Skeletal muscle satellite cell (primary cell): ENCODE measurements around the gene IREB2.
"Not testable (repeated sequence)": the region's sequence is repeated elsewhere in the genome, so short reads cannot be mapped to it uniquely, and the experiment has no call there.

Experiments
- H3K27me3 ChIP-seq: 2 replicates; pipeline ENCODE4 v1.7.0; 2013; ENCODE audit warnings: low read length; ENCODE audit not compliant: control insufficient read depth, insufficient read depth
- H3K36me3 ChIP-seq: 2 replicates; pipeline ENCODE4 v1.7.0; 2013; ENCODE audit warnings: mild to moderate bottlenecking, control low read depth, low read length; ENCODE audit not compliant: insufficient read depth
- H3K4me1 ChIP-seq: 2 replicates; pipeline ENCODE4 v1.7.0; 2013; ENCODE audit warnings: low read length; ENCODE audit not compliant: control insufficient read depth, insufficient read depth
- H3K4me2 ChIP-seq: 2 replicates; pipeline ENCODE4 v1.7.0; 2013; ENCODE audit warnings: mild to moderate bottlenecking, low read length
- H3K4me3 ChIP-seq: 2 replicates; pipeline ENCODE4 v1.7.0; 2013; ENCODE audit warnings: low read length
- H3K9ac ChIP-seq: 2 replicates; pipeline ENCODE4 v1.7.0; 2013; ENCODE audit warnings: mild to moderate bottlenecking, low read depth, low read length, moderate library complexity
- H3K9me3 ChIP-seq: replicated peaks from 2 replicates; pipeline ENCODE4 v1.7.0; 2013; ENCODE audit warnings: mild to moderate bottlenecking, control low read depth, low read length

IREB2 gene

DNA sequence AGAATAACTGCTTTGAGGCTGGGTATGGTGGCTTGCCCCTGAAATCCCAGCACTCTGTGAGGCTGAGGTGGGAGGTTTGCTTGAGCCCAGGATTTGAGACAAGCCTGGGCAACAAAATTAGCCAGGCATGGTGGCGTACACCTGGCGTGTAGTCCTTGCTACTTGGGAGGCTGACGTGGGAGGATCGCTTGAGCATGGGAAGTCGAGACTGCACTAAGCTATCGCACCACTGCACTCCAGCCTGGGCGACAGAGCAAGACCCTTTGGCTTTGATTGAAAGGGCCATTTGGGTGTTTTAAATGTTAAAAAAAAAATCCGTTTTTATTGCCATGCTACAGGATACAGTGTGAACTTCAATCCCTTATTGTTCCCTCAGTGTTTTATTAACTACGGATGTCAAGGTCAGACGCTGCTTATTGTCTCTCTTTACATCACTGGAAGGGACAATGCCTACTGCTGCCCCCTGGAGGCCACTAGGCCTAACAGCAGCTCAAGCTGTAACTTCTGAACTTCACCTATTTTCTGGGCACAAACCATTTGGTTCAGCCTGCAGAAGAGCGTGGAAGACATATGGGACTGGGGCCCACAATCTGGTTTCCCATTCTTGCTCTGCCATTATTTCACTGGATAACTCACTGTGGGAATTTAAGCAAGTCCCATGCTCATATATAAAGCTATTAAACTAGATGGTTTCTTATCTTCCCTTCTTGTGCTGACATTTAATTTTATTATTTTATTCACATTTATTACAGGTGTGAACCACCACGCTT, 15.3 kb upstream of the IREB2 start:
- Histone ChIP-seq H3K4me1 (no peaks in the 10 kb centered on the region), H3K27me3 (peaks cover 63% of the 10 kb centered on the region), H3K9me3 (no peaks in the 10 kb centered on the region), H3K4me3 (no peak overlapping the region), H3K36me3 (no peaks in the 10 kb centered on the region), H3K9ac (no peak overlapping the region), H3K4me2 (no peak overlapping the region)

DNA sequence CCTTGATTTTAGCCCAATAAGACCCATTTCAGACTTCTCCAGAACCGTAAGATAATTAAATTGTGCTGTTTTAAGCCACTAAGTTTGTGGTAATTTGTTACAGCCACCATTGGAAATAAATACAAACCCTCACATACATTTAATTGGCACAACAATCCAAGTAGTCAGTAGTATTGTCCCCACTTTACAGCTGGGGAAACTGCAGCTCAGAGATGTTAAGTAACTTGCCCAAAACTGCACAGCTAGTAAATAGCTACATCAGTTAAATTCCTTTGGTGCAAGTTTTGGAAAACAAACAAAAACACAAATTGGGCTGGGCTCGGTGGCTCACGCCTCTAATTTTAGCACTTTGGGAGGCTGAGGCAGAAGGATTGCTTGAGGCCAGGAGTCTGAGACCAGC, 13.3 kb upstream of the IREB2 start:
- H3K4me2 ChIP-seq = no peak overlapping the region
- no peaks in the 10 kb centered on the region for H3K9me3 ChIP-seq
- H3K9ac ChIP-seq = no peak overlapping the region
- H3K4me1 ChIP-seq = no peaks in the 10 kb centered on the region
- H3K4me3 ChIP-seq = no peak overlapping the region
- H3K36me3 ChIP-seq = no peaks in the 10 kb centered on the region
- peaks cover 67% of the 10 kb centered on the region for H3K27me3 ChIP-seq

DNA sequence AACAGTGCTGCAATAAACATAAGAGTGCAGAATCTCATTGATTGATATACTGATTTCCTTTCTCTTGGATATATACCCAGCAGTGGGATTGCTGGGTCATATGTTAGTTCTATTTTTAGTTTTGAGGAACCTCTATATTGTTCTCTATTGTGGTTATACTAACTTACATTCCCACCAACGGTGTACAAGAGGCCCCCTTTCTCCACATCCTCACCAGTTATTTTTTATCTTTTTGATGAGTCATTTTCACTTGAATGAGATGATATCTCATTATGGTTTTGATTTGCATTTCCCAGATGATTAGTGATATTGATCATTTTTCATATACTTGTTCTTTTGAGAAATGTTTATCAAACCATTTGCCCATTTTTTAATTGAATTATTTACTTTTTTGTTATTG, 12.4 kb upstream of the IREB2 start:
- no peaks in the 10 kb centered on the region for H3K4me1 ChIP-seq
- H3K27me3 ChIP-seq = peaks cover 67% of the 10 kb centered on the region
- H3K9me3 ChIP-seq = no peaks in the 10 kb centered on the region
- H3K4me2 ChIP-seq = no peak overlapping the region
- H3K4me3 ChIP-seq = no peak overlapping the region
- no peaks in the 10 kb centered on the region for H3K36me3 ChIP-seq
- no peak overlapping the region for H3K9ac ChIP-seq

DNA sequence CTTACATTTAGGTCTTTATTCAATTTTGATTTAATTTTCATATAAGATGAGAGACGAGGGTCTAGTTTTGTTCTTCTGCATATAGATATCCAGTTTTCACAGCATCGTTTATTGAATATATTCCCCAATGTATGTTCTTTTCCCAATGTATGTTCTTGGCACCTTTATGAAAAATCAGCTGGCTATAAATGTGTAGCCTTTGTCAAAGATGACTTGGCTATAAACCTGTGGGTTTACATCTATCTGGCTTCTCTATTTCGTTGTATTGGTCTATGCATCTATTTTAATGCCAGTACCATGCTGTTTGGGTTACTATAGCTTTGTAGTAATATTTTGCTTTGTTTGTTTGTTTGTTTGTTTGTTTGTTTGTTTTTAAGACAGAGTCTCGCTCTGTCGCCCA, 11.7 kb upstream of the IREB2 start:
- Histone ChIP-seq H3K9me3 (no peaks in the 10 kb centered on the region), H3K4me3 (no peak overlapping the region), H3K27me3 (peaks cover 68% of the 10 kb centered on the region), H3K4me1 (no peaks in the 10 kb centered on the region), H3K9ac (no peak overlapping the region), H3K36me3 (no peaks in the 10 kb centered on the region), H3K4me2 (no peak overlapping the region)

DNA sequence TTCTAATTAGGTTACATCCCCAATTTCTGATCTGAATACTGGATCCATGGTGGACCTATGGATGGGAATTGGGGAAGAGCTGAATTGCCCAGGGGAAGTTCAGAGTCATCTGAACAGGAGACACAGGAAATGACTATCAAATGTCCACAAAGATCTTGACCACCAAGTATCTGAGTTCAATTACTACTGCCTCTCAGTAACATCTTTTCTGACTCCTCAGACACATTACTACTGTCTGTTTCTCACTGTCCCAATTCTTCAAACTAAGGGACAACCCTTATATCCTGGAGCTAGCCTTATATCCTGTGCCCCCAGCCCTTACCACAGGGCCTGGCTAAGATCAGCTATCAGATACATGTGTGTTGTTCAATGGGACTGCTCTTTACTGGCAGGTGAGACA, 10.1 kb upstream of the IREB2 start:
- Histone ChIP-seq H3K9ac (no peak overlapping the region), H3K4me1 (no peaks in the 10 kb centered on the region), H3K4me3 (no peak overlapping the region), H3K9me3 (no peaks in the 10 kb centered on the region), H3K4me2 (no peak overlapping the region), H3K27me3 (peaks cover 69% of the 10 kb centered on the region), H3K36me3 (no peaks in the 10 kb centered on the region)

DNA sequence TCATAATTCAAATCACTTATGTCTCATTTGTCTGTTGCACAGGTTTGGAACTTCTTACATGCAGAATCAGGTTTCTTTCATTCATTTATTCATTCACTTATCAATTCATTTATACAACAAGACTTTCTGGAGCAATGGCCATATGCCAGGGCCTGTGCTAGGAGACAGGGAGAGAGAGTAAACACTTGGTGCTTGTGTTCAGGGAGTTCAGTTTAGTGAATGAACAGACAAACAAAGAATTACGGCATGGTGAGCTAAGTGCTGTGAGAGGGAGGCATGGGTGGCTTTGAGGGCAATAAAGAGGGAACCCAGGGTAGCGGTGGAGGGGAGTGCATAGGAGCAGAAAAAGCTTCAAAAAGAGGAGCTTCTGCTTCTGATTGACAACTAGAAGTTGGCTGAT, 8.5 kb upstream of the IREB2 start:
- H3K4me3 ChIP-seq = no peak overlapping the region
- no peaks in the 10 kb centered on the region for H3K36me3 ChIP-seq
- no peak overlapping the region for H3K4me2 ChIP-seq
- no peak overlapping the region for H3K9ac ChIP-seq
- peaks cover 62% of the 10 kb centered on the region for H3K27me3 ChIP-seq
- H3K4me1 ChIP-seq = no peaks in the 10 kb centered on the region
- no peaks in the 10 kb centered on the region for H3K9me3 ChIP-seq

DNA sequence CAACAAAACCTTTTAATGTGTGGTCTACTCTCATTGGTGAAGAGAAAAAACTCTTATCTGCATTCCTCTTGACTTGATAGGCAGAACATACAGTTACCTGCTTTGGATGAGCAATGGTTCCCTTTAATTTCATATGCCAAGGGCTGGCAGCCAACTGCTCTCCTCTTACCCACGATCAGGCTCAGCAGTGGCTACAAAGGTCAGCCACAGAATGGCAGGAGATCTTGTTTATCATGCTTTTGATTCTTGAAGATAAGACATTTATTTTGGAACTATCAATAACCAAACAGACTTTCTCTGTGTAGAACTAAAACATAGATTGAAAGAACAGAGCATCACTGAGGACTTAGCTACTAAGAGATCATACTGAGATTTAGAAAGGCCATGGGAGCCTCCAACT, 6.1 kb upstream of the IREB2 start:
- peaks cover 45% of the 10 kb centered on the region for H3K27me3 ChIP-seq
- no peaks in the 10 kb centered on the region for H3K36me3 ChIP-seq
- H3K4me2 ChIP-seq = no peak overlapping the region
- no peak overlapping the region for H3K4me3 ChIP-seq
- H3K4me1 ChIP-seq = no peaks in the 10 kb centered on the region
- H3K9me3 ChIP-seq = no peaks in the 10 kb centered on the region
- no peak overlapping the region for H3K9ac ChIP-seq

DNA sequence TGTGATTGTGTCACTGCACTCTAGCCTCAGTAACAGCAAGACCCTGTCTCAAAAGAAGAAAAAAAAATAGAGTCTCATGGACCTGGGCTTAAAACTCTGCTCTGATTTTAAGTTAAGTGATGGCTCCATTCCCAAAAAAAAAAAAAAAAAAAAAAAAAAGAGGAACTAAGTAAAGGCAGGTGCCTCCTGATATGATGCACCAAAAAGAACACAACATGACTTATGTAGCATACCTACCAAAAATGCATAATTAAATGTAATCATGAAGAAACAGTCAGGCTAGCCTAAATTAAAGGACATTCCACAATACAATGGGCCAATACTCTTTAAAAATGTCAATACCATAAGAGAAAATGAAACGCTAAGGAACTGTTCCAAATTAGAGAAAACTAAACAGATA, 5.4 kb upstream of the IREB2 start:
- H3K27me3 ChIP-seq = peaks cover 40% of the 10 kb centered on the region
- H3K9ac ChIP-seq = no peak overlapping the region
- H3K4me2 ChIP-seq = no peak overlapping the region
- no peak overlapping the region for H3K4me3 ChIP-seq
- H3K9me3 ChIP-seq = no peaks in the 10 kb centered on the region
- H3K36me3 ChIP-seq = no peaks in the 10 kb centered on the region
- peaks cover 5% of the 10 kb centered on the region for H3K4me1 ChIP-seq

DNA sequence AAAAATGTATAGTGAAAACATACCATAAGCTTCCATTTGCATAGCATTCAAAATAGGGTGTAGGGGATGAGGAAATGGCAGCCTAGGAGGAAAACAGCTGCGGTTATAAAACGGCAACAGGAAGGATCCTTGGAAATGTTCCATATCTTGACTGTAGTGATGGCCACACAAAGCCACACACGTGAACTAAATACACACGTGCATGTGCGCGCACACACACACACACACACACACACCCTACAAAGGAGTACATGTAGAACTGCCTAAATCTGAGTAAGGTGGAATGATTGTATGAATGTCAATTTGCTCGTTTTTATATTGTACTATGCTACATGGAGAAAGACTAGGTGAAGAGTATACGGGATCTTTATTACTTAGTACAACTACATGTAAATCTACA, 3.9 kb upstream of the IREB2 start:
- Histone ChIP-seq H3K4me2 (no peak overlapping the region), H3K27me3 (peaks cover 39% of the 10 kb centered on the region), H3K36me3 (no peaks in the 10 kb centered on the region), H3K4me1 (peaks cover 5% of the 10 kb centered on the region), H3K9me3 (no peaks in the 10 kb centered on the region), H3K9ac (no peak overlapping the region), H3K4me3 (no peak overlapping the region)

DNA sequence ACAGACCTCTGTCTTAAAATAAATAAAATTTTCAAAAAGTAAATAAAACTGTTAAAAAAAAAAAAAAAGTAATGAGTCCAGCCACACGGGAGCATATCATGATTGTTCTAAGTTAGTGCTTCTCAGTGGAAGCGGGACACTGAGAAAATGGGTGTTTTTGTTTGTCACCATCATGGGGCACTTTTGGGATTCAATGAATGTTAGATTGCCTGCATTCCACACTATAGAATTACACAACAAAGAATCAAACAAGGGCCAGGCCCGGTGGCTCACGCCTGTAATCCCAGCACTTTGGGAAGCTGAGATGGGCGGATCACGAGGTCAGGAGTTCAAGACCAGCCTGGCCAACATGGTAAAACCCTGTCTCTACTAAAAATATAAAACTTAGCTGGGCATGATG, 3.3 kb upstream of the IREB2 start:
- H3K9ac ChIP-seq, H3K9me3 ChIP-seq, H3K36me3 ChIP-seq, H3K4me2 ChIP-seq, H3K4me3 ChIP-seq: not testable (repeated sequence)
- Histone ChIP-seq H3K4me1 (peaks cover 11% of the 10 kb centered on the region), H3K27me3 (peaks cover 33% of the 10 kb centered on the region)

DNA sequence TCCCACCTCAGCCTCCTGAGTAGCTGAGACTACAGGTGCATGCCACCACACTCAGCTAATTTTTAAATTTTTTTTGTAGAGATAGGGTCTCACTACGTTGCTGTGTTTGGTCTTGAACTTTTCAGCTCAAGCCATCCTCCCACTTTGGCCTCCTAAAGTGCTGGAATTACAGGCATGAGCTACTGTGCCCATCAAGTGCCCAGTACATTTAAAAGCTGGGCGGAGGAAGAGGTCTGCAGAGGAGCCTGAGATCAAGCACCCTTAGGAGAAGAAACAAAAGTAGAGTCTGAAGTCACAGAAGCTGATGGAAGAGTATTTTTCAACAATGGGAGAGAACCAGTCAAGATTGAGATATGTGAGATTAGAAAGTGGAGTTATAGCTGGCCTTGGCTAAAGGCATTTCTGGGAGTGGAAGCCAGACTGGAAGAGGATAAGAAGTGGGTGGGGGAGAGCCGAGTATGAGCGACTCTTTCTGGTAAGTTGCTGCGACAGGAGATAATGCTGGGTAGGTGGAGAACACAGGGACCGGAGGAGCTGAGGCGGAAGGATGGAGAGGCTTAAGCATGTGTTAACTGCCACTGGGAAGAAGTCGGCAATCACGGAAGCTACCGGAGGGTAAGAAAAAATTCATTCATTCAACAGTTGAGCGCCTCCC, 782 bp upstream of the IREB2 start:
- H3K36me3 ChIP-seq = peaks cover 24% of the 10 kb centered on the region
- peak overlapping the region; percentile 94 for H3K4me2 ChIP-seq
- H3K4me1 ChIP-seq = peaks cover 19% of the 10 kb centered on the region
- peak overlapping the region; percentile 99 for H3K4me3 ChIP-seq
- no peaks in the 10 kb centered on the region for H3K9me3 ChIP-seq
- peaks cover 10% of the 10 kb centered on the region for H3K27me3 ChIP-seq
- peak overlapping the region; percentile 100 for H3K9ac ChIP-seq
